ENCODE results near the gene PTGES.

PTGES gene

GRCh38 chr9:129745200-129745599, 7.6 kb downstream of the PTGES start:
- Histone ChIP-seq H3K4me3 (ENCODE audit: low read depth, low read length) (no peak overlapping the region), H4K8ac (ENCODE audit: low read depth, low read length) (no peak overlapping the region), H3K4ac (ENCODE audit: low read depth, low read length) (no peak overlapping the region), H3K27me3 (ENCODE audit: insufficient read depth, low read length) (no peaks in the 10 kb centered on the region), H3K23ac (ENCODE audit: low read length) (no peak overlapping the region), H3K18ac (ENCODE audit: low read length) (peak overlapping the region; percentile 40), H3K14ac (ENCODE audit: low read length) (no peak overlapping the region), H2BK5ac (ENCODE audit: low read depth, low read length, poor library complexity) (no peak overlapping the region), H3K36me3 (ENCODE audit: control insufficient read depth in 1 of 2, insufficient read depth in 2 of 2, low read length in 2 of 2) (peaks cover 2% of the 10 kb centered on the region in 2 experiments), H3K79me2 (ENCODE audit: control insufficient read depth, insufficient read depth, low read length, poor library complexity) (no peaks in the 10 kb centered on the region), H4K12ac (ENCODE audit: low read depth, low read length) (no peak overlapping the region), H3K9me3 (ENCODE audit: insufficient read depth, low read depth, low read length) (no peaks in the 10 kb centered on the region), H3K79me1 (ENCODE audit: low read length) (peaks cover 24% of the 10 kb centered on the region), H2BK120ac (ENCODE audit: insufficient read depth, low read length, poor library complexity) (no peak overlapping the region), H2BK12ac (ENCODE audit: low read length) (peak overlapping the region; percentile 53), H4K91ac (ENCODE audit: low read depth, low read length) (peak overlapping the region; percentile 76), H3K9ac (ENCODE audit: low read length) (no peak overlapping the region), H3K4me2 (ENCODE audit: low read length) (no peak overlapping the region), H3K27ac (ENCODE audit: low read depth, low read length) (no peak overlapping the region), H3K4me1 (ENCODE audit: control insufficient read depth in 1 of 2, insufficient read depth in 2 of 2, low read length in 2 of 2) (peaks cover 27 to 32% of the 10 kb centered on the region in 2 experiments), H2AFZ (ENCODE audit: insufficient read depth, low read length, poor library complexity) (no peak overlapping the region), H2AK5ac (ENCODE audit: low read length) (peak overlapping the region; percentile 51)
- WGBS (ENCODE audit: extremely low coverage, insufficient coverage, insufficient read length): no CpG with 5 or more reads among the region's 7 CpGs
- DNase-seq: no peak

GRCh38 chr9:129740666-129741464, 12.0 kb downstream of the PTGES start:
- no peak overlapping the region for H3K4me2 ChIP-seq (ENCODE audit: low read length)
- H3K4me1 ChIP-seq (ENCODE audit: control insufficient read depth in 1 of 2, insufficient read depth in 2 of 2, low read length in 2 of 2): peaks cover 22 to 32% of the 10 kb centered on the region in 2 experiments
- H2BK12ac ChIP-seq (ENCODE audit: low read length): peak overlapping the region; percentile 21
- WGBS (ENCODE audit: extremely low coverage, insufficient coverage, insufficient read length): no CpG with 5 or more reads among the region's 13 CpGs
- no peak overlapping the region for H2BK120ac ChIP-seq (ENCODE audit: insufficient read depth, low read length, poor library complexity)
- no peak overlapping the region for H2AFZ ChIP-seq (ENCODE audit: insufficient read depth, low read length, poor library complexity)
- peak overlapping the region; percentile 19 for H4K8ac ChIP-seq (ENCODE audit: low read depth, low read length)
- no peak overlapping the region for H3K23ac ChIP-seq (ENCODE audit: low read length)
- H3K9ac ChIP-seq (ENCODE audit: low read length): no peak overlapping the region
- H3K18ac ChIP-seq (ENCODE audit: low read length): no peak overlapping the region
- no peak overlapping the region for H2BK5ac ChIP-seq (ENCODE audit: low read depth, low read length, poor library complexity)
- no peak overlapping the region for H2AK5ac ChIP-seq (ENCODE audit: low read length)
- H3K9me3 ChIP-seq (ENCODE audit: insufficient read depth, low read depth, low read length): no peaks in the 10 kb centered on the region
- peaks cover 2 to 9% of the 10 kb centered on the region in 2 experiments for H3K36me3 ChIP-seq (ENCODE audit: control insufficient read depth in 1 of 2, insufficient read depth in 2 of 2, low read length in 2 of 2)
- peak overlapping the region; percentile 27 for H3K14ac ChIP-seq (ENCODE audit: low read length)
- H3K27me3 ChIP-seq (ENCODE audit: insufficient read depth, low read length): no peaks in the 10 kb centered on the region
- no peak overlapping the region for H4K91ac ChIP-seq (ENCODE audit: low read depth, low read length)
- H4K12ac ChIP-seq (ENCODE audit: low read depth, low read length): no peak overlapping the region
- H3K79me1 ChIP-seq (ENCODE audit: low read length): peaks cover 19% of the 10 kb centered on the region
- no peak overlapping the region for H3K27ac ChIP-seq (ENCODE audit: low read depth, low read length)
- no peaks in the 10 kb centered on the region for H3K79me2 ChIP-seq (ENCODE audit: control insufficient read depth, insufficient read depth, low read length, poor library complexity)
- H3K4me3 ChIP-seq (ENCODE audit: low read depth, low read length): no peak overlapping the region
- peak; percentile 86 to 87 for DNase-seq
- H3K4ac ChIP-seq (ENCODE audit: low read depth, low read length): no peak overlapping the region

- Histone ChIP-seq H2BK12ac (ENCODE audit: low read length) (peak overlapping the region; percentile 34), H4K12ac (ENCODE audit: low read depth, low read length) (no peak overlapping the region), H4K91ac (ENCODE audit: low read depth, low read length) (peak overlapping the region; percentile 45), H3K9me3 (ENCODE audit: insufficient read depth, low read depth, low read length) (no peaks in the 10 kb centered on the region), H2BK120ac (ENCODE audit: insufficient read depth, low read length, poor library complexity) (no peak overlapping the region), H3K18ac (ENCODE audit: low read length) (peak overlapping the region; percentile 10), H3K79me1 (ENCODE audit: low read length) (peaks cover 19% of the 10 kb centered on the region), H3K4me2 (ENCODE audit: low read length) (no peak overlapping the region), H2AFZ (ENCODE audit: insufficient read depth, low read length, poor library complexity) (no peak overlapping the region), H4K8ac (ENCODE audit: low read depth, low read length) (no peak overlapping the region), H3K79me2 (ENCODE audit: control insufficient read depth, insufficient read depth, low read length, poor library complexity) (no peaks in the 10 kb centered on the region), H3K36me3 (ENCODE audit: control insufficient read depth in 1 of 2, insufficient read depth in 2 of 2, low read length in 2 of 2) (peaks cover 1 to 9% of the 10 kb centered on the region in 2 experiments), H3K27me3 (ENCODE audit: insufficient read depth, low read length) (no peaks in the 10 kb centered on the region), H3K4ac (ENCODE audit: low read depth, low read length) (no peak overlapping the region), H3K4me3 (ENCODE audit: low read depth, low read length) (no peak overlapping the region), H3K4me1 (ENCODE audit: control insufficient read depth in 1 of 2, insufficient read depth in 2 of 2, low read length in 2 of 2) (peaks cover 22 to 32% of the 10 kb centered on the region in 2 experiments), H3K27ac (ENCODE audit: low read depth, low read length) (no peak overlapping the region), H3K14ac (ENCODE audit: low read length) (no peak overlapping the region), H2AK5ac (ENCODE audit: low read length) (no peak overlapping the region), H3K9ac (ENCODE audit: low read length) (no peak overlapping the region), H2BK5ac (ENCODE audit: low read depth, low read length, poor library complexity) (no peak overlapping the region), H3K23ac (ENCODE audit: low read length) (no peak overlapping the region)
- no CpG with 5 or more reads among the region's 7 CpGs for WGBS (ENCODE audit: extremely low coverage, insufficient coverage, insufficient read length)
- DNase-seq: no peak
Measured at GRCh38 chr9:129740174-129740573, 12.7 kb downstream of the PTGES start.

- H3K27ac ChIP-seq (ENCODE audit: low read depth, low read length): no peak overlapping the region
- no peak overlapping the region for H3K4me2 ChIP-seq (ENCODE audit: low read length)
- no peak overlapping the region for H3K18ac ChIP-seq (ENCODE audit: low read length)
- H3K4me3 ChIP-seq (ENCODE audit: low read depth, low read length): no peak overlapping the region
- peak overlapping the region; percentile 9 for H3K14ac ChIP-seq (ENCODE audit: low read length)
- H3K36me3 ChIP-seq (ENCODE audit: control insufficient read depth in 1 of 2, insufficient read depth in 2 of 2, low read length in 2 of 2): peaks cover 0 to 9% of the 10 kb centered on the region in 2 experiments
- no peak overlapping the region for H3K23ac ChIP-seq (ENCODE audit: low read length)
- peak overlapping the region; percentile 51 for H2BK12ac ChIP-seq (ENCODE audit: low read length)
- no peaks in the 10 kb centered on the region for H3K9me3 ChIP-seq (ENCODE audit: insufficient read depth, low read depth, low read length)
- H2AK5ac ChIP-seq (ENCODE audit: low read length): peak overlapping the region; percentile 40
- H2BK5ac ChIP-seq (ENCODE audit: low read depth, low read length, poor library complexity): no peak overlapping the region
- H3K79me2 ChIP-seq (ENCODE audit: control insufficient read depth, insufficient read depth, low read length, poor library complexity): no peaks in the 10 kb centered on the region
- no peak overlapping the region for H4K12ac ChIP-seq (ENCODE audit: low read depth, low read length)
- WGBS (ENCODE audit: extremely low coverage, insufficient coverage, insufficient read length): no CpG with 5 or more reads among the region's 16 CpGs
- H3K27me3 ChIP-seq (ENCODE audit: insufficient read depth, low read length): no peaks in the 10 kb centered on the region
- H3K79me1 ChIP-seq (ENCODE audit: low read length): peaks cover 19% of the 10 kb centered on the region
- H3K4ac ChIP-seq (ENCODE audit: low read depth, low read length): no peak overlapping the region
- H2AFZ ChIP-seq (ENCODE audit: insufficient read depth, low read length, poor library complexity): no peak overlapping the region
- peak overlapping the region; percentile 10 for H2BK120ac ChIP-seq (ENCODE audit: insufficient read depth, low read length, poor library complexity)
- no peak for DNase-seq
- no peak overlapping the region for H3K9ac ChIP-seq (ENCODE audit: low read length)
- H4K8ac ChIP-seq (ENCODE audit: low read depth, low read length): no peak overlapping the region
- peak overlapping the region; percentile 10 for H4K91ac ChIP-seq (ENCODE audit: low read depth, low read length)
- H3K4me1 ChIP-seq (ENCODE audit: control insufficient read depth in 1 of 2, insufficient read depth in 2 of 2, low read length in 2 of 2): peaks cover 22 to 30% of the 10 kb centered on the region in 2 experiments
Measured at GRCh38 chr9:129739432-129739831, 13.4 kb downstream of the PTGES start.

All from trophoblast cell (in vitro differentiated cells and primary cell).